ENCODE results near the gene AMELX. TPM values are rescaled to one million over a fixed set of nuclear protein-coding genes. Genes with fewer than 3 reads are reported as not detected.

The AMELX gene
- total RNA-seq, 4 donors from 2014 or later, result not detected

DNA sequence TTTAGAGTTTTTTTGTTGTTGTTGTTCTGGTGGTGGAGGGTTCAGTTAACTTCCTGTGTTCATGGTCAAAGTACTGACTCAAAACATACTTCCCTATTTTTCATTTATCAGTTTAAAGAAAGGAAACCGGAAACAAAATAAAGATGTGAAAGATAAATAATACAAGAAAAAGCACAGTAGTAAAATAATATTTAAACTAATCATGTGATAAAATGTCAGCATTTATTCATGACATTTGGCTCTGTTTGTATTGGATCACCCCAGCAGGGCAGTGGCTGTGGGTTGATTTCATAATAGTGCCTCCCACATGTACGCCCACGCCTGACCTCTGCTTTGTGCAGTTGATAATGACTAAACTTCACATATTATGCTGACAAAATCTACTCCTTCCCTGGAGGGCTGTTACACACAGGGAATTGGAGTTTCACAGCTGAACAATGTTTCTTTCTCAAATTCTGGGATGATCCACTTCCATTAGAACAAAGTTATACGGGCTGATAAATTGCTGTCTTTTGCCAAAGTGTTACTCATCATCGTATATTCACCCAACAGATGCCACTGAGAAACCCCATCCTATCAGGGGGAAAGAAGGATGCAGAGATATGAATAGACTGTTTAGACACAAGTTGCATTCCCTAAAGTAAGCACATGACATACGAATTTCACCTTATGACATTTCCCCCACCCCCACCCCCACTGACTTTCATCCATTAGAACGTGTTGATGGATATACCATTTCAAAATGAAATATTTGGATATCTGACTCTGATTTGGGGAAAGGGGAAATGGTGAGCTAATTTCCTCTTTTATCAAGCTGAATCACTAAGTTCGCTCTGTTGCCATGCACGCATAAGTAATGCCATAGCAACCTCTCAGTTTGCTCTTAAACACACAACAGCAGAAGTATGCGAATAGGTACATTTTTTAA lies 48.3 kb downstream of the AMELX start:
- H3K36me3 ChIP-seq, result no peaks in the 10 kb centered on the region
- no peaks in the 10 kb centered on the region for H3K9me3 ChIP-seq
- H3K4me3 ChIP-seq, result no peak overlapping the region
- no peaks in the 10 kb centered on the region for H3K27me3 ChIP-seq
- no peaks in the 10 kb centered on the region for H3K4me1 ChIP-seq
- H3K27ac ChIP-seq, result no peak overlapping the region
- no peak for TF ChIP-seq EP300 (IDR thresholded peaks at IDR 0.05)
- TF ChIP-seq POLR2AphosphoS5 (IDR thresholded peaks at IDR 0.05), result peak in 1 of 3 donors; percentile 67
- no peak for TF ChIP-seq POLR2A (IDR thresholded peaks at IDR 0.05)
- DNase-seq (ENCODE audit: low spot score in 2 of 2), result peak; percentile 74 to 83
- WGBS, result 47% methylated on average over 10 of the region's 10 CpGs

DNA sequence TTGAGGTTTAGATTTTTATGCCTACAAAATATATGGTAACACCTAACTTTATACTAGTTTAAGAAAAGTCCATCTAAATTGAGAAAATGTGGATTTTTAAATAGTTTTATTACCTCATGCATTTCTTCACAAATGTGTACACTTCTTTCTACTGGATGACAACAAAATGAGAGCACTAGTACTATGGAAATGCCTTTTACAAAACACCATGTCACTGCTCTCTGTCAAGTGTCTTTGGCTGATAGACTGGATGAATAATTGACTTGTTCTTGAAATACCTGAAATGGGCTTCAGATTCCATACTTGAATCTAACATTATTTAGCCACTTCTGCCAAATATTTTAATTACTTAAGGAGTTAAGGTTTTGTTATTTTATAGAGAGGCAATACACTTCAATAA lies 49.5 kb downstream of the AMELX start:
- no peak overlapping the region for H3K27ac ChIP-seq
- no peaks in the 10 kb centered on the region for H3K4me1 ChIP-seq
- no peaks in the 10 kb centered on the region for H3K9me3 ChIP-seq
- no peak overlapping the region for H3K4me3 ChIP-seq
- no peak for DNase-seq (ENCODE audit: low spot score in 2 of 2)
- TF ChIP-seq POLR2A (IDR thresholded peaks at IDR 0.05) (no peak), POLR2AphosphoS5 (IDR thresholded peaks at IDR 0.05) (no peak), EP300 (IDR thresholded peaks at IDR 0.05) (no peak)
- TF ChIP-seq, protein P1, sequence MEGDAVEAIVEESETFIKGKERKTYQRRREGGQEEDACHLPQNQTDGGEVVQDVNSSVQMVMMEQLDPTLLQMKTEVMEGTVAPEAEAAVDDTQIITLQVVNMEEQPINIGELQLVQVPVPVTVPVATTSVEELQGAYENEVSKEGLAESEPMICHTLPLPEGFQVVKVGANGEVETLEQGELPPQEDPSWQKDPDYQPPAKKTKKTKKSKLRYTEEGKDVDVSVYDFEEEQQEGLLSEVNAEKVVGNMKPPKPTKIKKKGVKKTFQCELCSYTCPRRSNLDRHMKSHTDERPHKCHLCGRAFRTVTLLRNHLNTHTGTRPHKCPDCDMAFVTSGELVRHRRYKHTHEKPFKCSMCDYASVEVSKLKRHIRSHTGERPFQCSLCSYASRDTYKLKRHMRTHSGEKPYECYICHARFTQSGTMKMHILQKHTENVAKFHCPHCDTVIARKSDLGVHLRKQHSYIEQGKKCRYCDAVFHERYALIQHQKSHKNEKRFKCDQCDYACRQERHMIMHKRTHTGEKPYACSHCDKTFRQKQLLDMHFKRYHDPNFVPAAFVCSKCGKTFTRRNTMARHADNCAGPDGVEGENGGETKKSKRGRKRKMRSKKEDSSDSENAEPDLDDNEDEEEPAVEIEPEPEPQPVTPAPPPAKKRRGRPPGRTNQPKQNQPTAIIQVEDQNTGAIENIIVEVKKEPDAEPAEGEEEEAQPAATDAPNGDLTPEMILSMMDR (IDR thresholded peaks at IDR 0.05), result no peak
- no peaks in the 10 kb centered on the region for H3K27me3 ChIP-seq
- H3K36me3 ChIP-seq, result no peaks in the 10 kb centered on the region

DNA sequence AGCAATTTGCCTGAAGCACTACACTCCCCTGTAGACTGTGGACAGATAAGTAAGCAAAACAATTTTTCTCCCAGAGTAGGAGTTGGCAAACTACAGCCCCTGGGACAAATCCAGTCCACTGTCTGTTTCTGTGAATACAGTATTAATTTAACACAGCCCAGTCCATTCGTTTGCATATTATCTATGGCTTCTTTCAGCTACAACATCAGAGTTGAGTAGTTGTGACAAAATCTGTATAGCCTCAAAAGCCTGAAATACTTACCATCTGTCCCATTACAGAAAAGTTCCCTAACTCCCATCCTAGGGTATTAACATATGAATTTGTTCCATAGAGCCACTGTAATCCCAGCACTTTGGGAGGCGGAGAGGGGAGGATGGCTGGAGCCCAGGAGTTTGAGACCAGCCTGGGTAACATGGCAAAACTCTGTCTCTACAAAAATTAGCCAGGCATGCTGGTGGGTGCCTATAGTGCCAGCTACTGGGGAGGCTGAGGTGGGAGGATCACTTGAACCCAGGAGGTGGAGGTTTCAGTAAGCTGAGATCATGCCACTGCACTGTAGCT lies 53.0 kb downstream of the AMELX start:
- Histone ChIP-seq H3K27me3 (no peaks in the 10 kb centered on the region), H3K9me3 (no peaks in the 10 kb centered on the region), H3K4me1 (no peaks in the 10 kb centered on the region), H3K36me3 (no peaks in the 10 kb centered on the region), H3K4me3 (no peak overlapping the region), H3K27ac (no peak overlapping the region)
- 58% methylated on average over 2 of the region's 2 CpGs for WGBS
- TF ChIP-seq EP300 (IDR thresholded peaks at IDR 0.05), result no peak
- TF ChIP-seq, protein P1 (IDR thresholded peaks at IDR 0.05), result no peak
- TF ChIP-seq POLR2A (IDR thresholded peaks at IDR 0.05), result no peak
- TF ChIP-seq POLR2AphosphoS5 (IDR thresholded peaks at IDR 0.05), result no peak
- no peak for DNase-seq (ENCODE audit: low spot score in 2 of 2)

DNA sequence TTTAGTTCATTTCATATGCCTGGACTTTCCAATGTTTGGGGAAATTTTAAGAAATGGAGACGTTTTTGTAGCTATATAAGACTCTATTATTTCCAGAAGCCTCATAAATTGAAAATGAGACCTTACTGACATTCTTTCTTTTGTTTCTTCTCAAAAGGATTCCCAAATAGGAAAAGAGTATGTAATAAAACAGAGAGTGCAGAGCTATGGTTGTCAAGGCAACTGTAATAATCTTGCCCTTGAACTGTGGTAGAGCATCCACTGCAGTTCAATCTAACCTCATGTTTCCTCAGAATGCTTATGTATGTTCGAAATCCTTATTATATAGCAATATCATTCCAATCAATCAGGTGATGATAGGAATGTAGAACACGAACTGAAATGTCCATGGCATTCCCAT lies 54.1 kb downstream of the AMELX start:
- TF ChIP-seq POLR2A (IDR thresholded peaks at IDR 0.05), result no peak
- no peak for TF ChIP-seq POLR2AphosphoS5 (IDR thresholded peaks at IDR 0.05)
- no peak for TF ChIP-seq EP300 (IDR thresholded peaks at IDR 0.05)
- TF ChIP-seq, protein P1 (IDR thresholded peaks at IDR 0.05), result no peak
- Histone ChIP-seq H3K36me3 (no peaks in the 10 kb centered on the region), H3K4me3 (no peak overlapping the region), H3K9me3 (no peaks in the 10 kb centered on the region), H3K27me3 (no peaks in the 10 kb centered on the region), H3K27ac (no peak overlapping the region), H3K4me1 (no peaks in the 10 kb centered on the region)
- DNase-seq (ENCODE audit: low spot score in 2 of 2), result no peak
- WGBS, result 48% methylated on average over 3 of the region's 3 CpGs

DNA sequence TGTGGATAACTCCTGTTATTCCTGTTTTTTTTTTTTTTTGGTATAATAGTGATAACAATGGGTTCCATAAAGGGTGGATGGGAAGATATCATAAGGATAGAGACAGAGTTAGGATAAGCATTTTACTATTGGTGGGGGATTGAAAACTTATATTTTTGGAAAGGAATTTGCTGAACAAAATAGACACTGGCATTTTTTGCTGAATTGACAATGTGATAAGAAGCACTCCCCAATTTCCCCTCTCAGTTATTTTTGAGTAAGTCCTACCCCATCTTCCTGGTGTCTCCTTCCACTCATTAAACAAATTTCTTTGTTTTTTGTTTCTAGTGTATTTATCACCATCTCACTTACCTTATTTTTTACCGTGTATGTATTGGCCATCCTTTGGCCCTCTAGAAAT lies 55.8 kb downstream of the AMELX start:
- no peak for TF ChIP-seq EP300 (IDR thresholded peaks at IDR 0.05)
- no peak for TF ChIP-seq POLR2A (IDR thresholded peaks at IDR 0.05)
- TF ChIP-seq POLR2AphosphoS5 (IDR thresholded peaks at IDR 0.05), result no peak
- TF ChIP-seq, protein P1 (IDR thresholded peaks at IDR 0.05), result no peak
- Histone ChIP-seq H3K9me3 (no peaks in the 10 kb centered on the region), H3K4me1 (no peaks in the 10 kb centered on the region), H3K4me3 (no peak overlapping the region), H3K27ac (no peak overlapping the region), H3K27me3 (no peaks in the 10 kb centered on the region), H3K36me3 (no peaks in the 10 kb centered on the region)
- WGBS, result 66% methylated on average over 1 of the region's 1 CpG
- no peak for DNase-seq (ENCODE audit: low spot score in 2 of 2)

All from suprapubic skin (tissue), 4 donors.